ENCODE measurements around the gene TF.

The TF gene

GRCh38 chr3:133803469-133803868 is 57.3 kb downstream of the TF start:
- in situ Hi-C loops (cut with HindIII; ENCODE audit: low sequenced_read_pairs): no loop called here
- no peak overlapping the region for H3K4me3 ChIP-seq (ENCODE audit: low read depth, low read length)

GRCh38 chr3:133804896-133805295 is 58.7 kb downstream of the TF start:
- in situ Hi-C loops (cut with HindIII; ENCODE audit: low sequenced_read_pairs): no loop called here
- H3K4me3 ChIP-seq (ENCODE audit: low read depth, low read length): peak overlapping the region; percentile 89
- DNase-seq (ENCODE audit: low read depth, low spot score): no peak
- TF ChIP-seq CTCF (IDR thresholded peaks at IDR 0.05; ENCODE audit: low read depth, low read length): no peak

More at GRCh38 chr3:133803469-133803868, 57.3 kb downstream of the TF start:
- no peak for TF ChIP-seq CTCF (IDR thresholded peaks at IDR 0.05; ENCODE audit: low read depth, low read length)
- DNase-seq (ENCODE audit: low read depth, low spot score): no peak

GRCh38 chr3:133805384-133805701 is 59.1 kb downstream of the TF start:
- in situ Hi-C loops (cut with HindIII; ENCODE audit: low sequenced_read_pairs): no loop called here
- no peak for TF ChIP-seq CTCF (IDR thresholded peaks at IDR 0.05; ENCODE audit: low read depth, low read length)
- DNase-seq (ENCODE audit: low read depth, low spot score): no peak
- H3K4me3 ChIP-seq (ENCODE audit: low read depth, low read length): peak overlapping the region; percentile 89

GRCh38 chr3:133805702-133806475 is 59.7 kb downstream of the TF start, which contains the start of gene SRPRB:
TSS of gene SRPRB (plus strand) at chr3:133805815. CDS start at chr3:133805849, 34 bp downstream.
- TF ChIP-seq CTCF (IDR thresholded peaks at IDR 0.05; ENCODE audit: low read depth, low read length): no peak
- in situ Hi-C loops (cut with HindIII; ENCODE audit: low sequenced_read_pairs): no loop called here
- peak; percentile 93 for DNase-seq (ENCODE audit: low read depth, low spot score)
- peak within 1 kb of the TSS; percentile 89 for H3K4me3 ChIP-seq (ENCODE audit: low read depth, low read length)

- no peak overlapping the region for H3K4me3 ChIP-seq (ENCODE audit: low read depth, low read length)
- TF ChIP-seq CTCF (IDR thresholded peaks at IDR 0.05; ENCODE audit: low read depth, low read length): no peak
- in situ Hi-C loops (cut with HindIII; ENCODE audit: low sequenced_read_pairs): no loop called here
- DNase-seq (ENCODE audit: low read depth, low spot score): no peak
These were observed 66.7 kb downstream of the TF start for GRCh38 chr3:133812872-133813271.

GRCh38 chr3:133815386-133815785 is 69.2 kb downstream of the TF start:
- in situ Hi-C loops (cut with HindIII; ENCODE audit: low sequenced_read_pairs): no loop called here
- DNase-seq (ENCODE audit: low read depth, low spot score): no peak
- TF ChIP-seq CTCF (IDR thresholded peaks at IDR 0.05; ENCODE audit: low read depth, low read length): no peak

More at GRCh38 chr3:133815386-133815785, 69.2 kb downstream of the TF start:
- no peak overlapping the region for H3K4me3 ChIP-seq (ENCODE audit: low read depth, low read length)

All from astrocyte of the spinal cord (primary cell).